SJSA1 (cell line): ENCODE measurements around the gene PARD3B. TPM values are rescaled to one million over a fixed set of nuclear protein-coding genes. Genes with fewer than 3 reads are reported as not detected.

Experiments
- DNase-seq, 2 experiments: peaks; one replicate each; pipeline ENCODE4 v3.0.0-alpha.2; 2015 to 2020; ENCODE audit warnings: low spot score in 2 of 2, low read depth in 1 of 2
- H3K27ac ChIP-seq: fragments of 250-450 bp; sonication (Bioruptor Pico); 2 replicates; pipeline ENCODE4 v1.5.1; 2020; ENCODE audit warnings: mild to moderate bottlenecking, moderate library complexity
- H3K27me3 ChIP-seq: fragments of 250-450 bp; sonication (Bioruptor Pico); replicated peaks from 2 replicates; pipeline ENCODE4 v1.5.1; 2020; ENCODE audit warnings: mild to moderate bottlenecking, moderate library complexity
- H3K36me3 ChIP-seq: fragments of 250-450 bp; sonication (Bioruptor Pico); 2 replicates; pipeline ENCODE4 v1.5.1; 2020; ENCODE audit warnings: mild to moderate bottlenecking
- H3K4me1 ChIP-seq: fragments of 250-450 bp; sonication (Bioruptor Pico); replicated peaks from 2 replicates; pipeline ENCODE4 v1.6.1; 2021; ENCODE audit warnings: mild to moderate bottlenecking
- H3K4me3 ChIP-seq: fragments of 250-450 bp; sonication (Bioruptor Pico); 2 replicates; pipeline ENCODE4 v1.5.1; 2020; ENCODE audit warnings: mild to moderate bottlenecking
- H3K9me3 ChIP-seq: fragments of 250-450 bp; sonication (Bioruptor Pico); replicated peaks from 2 replicates; pipeline ENCODE4 v1.5.1; 2020; ENCODE audit warnings: mild to moderate bottlenecking
- total RNA-seq: library from RNA; depleted of rRNA; stranded (reverse); fragments of >200 nt; shearing (Covaris generic); gene quantifications from 2 replicates; pipeline ENCODE4 v1.2.3, GENCODE V29; 2014

PARD3B gene
- total RNA-seq, 1 experiment from 2014 or later, result 10.6 TPM

DNA sequence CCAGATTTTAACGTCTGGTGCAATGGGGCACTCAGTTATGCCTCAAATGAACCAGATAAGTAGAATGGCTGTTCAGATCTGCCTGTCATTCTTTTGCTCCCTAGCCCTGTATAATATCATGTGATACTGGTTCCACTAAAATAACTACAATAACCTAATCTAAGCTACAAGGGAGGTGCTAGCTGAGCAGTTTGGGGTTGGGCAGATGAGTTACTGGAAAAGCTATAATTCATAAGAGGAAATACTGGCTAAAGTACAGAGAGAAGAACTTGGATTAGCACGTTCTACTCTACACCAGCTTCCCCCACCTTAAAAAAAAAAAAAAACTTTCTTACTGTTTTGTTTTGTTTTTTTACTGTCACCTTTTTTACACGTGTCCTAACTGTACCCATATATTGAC, 953.7 kb downstream of the PARD3B start:
- no peaks in the 10 kb centered on the region for H3K9me3 ChIP-seq
- no peak overlapping the region for H3K27ac ChIP-seq
- H3K27me3 ChIP-seq, result no peaks in the 10 kb centered on the region
- H3K4me1 ChIP-seq, result no peaks in the 10 kb centered on the region
- no peaks in the 10 kb centered on the region for H3K36me3 ChIP-seq
- DNase-seq, result no peak
- H3K4me3 ChIP-seq, result no peak overlapping the region

DNA sequence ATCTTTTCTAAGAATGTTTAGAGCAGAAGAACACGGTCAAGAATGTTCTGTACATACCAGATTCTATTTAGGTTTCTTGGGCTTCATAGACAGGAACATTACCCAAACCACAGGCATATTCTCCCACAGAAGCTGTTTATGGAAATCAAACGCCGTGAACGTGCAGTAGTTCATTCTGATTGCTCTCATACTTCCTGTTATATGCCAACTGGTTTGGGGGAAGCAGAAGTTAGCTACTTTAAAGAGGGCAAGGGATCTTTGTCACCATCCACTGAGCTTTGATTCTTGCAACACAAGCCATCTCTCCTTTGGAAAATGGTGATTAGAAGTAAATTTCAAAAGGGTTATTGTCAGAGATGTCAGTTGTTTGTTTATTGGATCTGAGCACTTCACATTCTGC, 954.8 kb downstream of the PARD3B start:
- Histone ChIP-seq H3K36me3 (no peaks in the 10 kb centered on the region), H3K4me1 (no peaks in the 10 kb centered on the region), H3K27me3 (no peaks in the 10 kb centered on the region), H3K27ac (no peak overlapping the region), H3K9me3 (no peaks in the 10 kb centered on the region), H3K4me3 (no peak overlapping the region)
- DNase-seq, result no peak

DNA sequence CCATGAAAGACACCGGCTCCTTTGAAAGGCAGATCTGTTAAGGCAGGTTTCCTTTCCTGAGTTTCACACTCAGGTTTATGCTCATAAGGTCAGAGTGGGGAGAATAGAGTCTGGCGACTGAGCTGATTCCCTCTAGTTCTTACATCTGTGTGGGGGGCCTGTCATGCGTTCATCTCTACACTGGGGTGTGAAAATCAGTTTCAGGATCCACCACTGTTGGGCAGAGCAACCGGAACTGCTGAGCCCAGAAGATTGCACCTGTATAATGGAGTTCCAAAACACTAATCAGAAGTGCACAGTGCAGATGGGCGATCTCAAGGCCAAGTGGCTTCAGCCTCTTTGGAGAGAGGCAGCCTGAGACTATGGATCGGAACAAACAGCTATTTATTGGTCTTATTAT, 955.7 kb downstream of the PARD3B start:
- no peak for DNase-seq
- H3K4me1 ChIP-seq, result no peaks in the 10 kb centered on the region
- no peaks in the 10 kb centered on the region for H3K9me3 ChIP-seq
- H3K4me3 ChIP-seq, result no peak overlapping the region
- H3K27ac ChIP-seq, result no peak overlapping the region
- H3K27me3 ChIP-seq, result no peaks in the 10 kb centered on the region
- H3K36me3 ChIP-seq, result no peaks in the 10 kb centered on the region

DNA sequence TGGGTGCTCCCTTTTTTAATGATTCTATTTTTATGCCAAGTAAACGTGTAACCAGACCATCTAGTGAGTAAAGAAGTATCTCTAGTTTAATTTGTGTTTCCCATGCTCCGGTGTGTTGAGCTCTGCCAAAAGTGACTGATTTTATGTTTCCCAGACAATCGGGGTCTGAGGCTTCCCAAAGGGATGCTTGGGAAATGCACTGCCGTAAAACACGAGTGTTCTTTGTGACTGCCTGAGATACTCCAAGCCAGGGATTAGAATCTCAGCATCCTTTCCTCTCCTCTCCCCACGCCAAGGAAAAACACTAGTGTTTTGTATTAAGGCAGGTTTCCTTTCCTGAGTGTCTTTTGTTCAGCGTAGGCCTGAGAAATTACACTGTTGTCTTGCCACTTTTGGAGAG, 956.6 kb downstream of the PARD3B start:
- Histone ChIP-seq H3K9me3 (no peaks in the 10 kb centered on the region), H3K27ac (no peak overlapping the region), H3K27me3 (no peaks in the 10 kb centered on the region), H3K36me3 (no peaks in the 10 kb centered on the region), H3K4me1 (no peaks in the 10 kb centered on the region), H3K4me3 (no peak overlapping the region)
- no peak for DNase-seq

DNA sequence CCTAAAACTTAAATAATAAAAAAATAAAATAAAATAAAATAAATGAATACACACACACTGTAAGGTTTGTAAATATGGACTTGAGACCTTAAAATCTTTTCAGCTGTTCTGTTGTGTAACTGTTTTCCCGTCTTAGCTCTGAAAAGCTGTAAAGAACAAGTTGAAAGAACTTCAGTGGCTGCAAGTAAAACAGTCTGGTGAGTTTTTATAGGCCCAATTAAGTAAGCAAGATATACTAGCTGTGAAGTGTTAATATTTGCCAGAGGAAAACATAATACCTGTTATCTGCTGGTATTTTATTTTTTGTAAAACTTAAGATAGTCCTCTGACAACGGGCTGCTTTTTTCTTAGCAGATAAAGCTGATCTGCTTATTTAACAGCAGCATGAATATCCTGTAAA, 960.1 kb downstream of the PARD3B start:
- Histone ChIP-seq H3K9me3 (no peaks in the 10 kb centered on the region), H3K27me3 (no peaks in the 10 kb centered on the region), H3K4me1 (no peaks in the 10 kb centered on the region), H3K4me3 (no peak overlapping the region), H3K36me3 (no peaks in the 10 kb centered on the region), H3K27ac (no peak overlapping the region)
- DNase-seq, result no peak

DNA sequence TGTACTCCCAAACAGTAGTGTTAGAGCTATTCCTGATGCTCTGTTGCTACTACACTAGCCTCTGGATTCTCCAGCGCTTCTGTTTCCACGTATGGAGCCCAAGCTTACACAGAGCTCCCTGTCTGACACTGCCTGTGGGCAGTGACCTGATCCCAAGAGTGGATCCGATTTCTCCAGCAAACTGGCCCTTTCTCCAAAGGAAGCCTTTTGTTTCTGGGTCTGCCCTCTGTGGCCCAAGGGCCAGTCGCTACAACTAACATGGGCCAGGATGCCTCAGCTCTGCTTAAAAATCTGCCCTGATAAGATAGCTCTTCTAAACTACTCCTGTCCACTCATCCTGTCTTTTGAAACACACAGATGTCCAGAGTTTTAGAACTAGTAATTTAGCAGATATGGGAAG, 964.4 kb downstream of the PARD3B start:
- Histone ChIP-seq H3K27ac (no peak overlapping the region), H3K4me1 (no peaks in the 10 kb centered on the region), H3K27me3 (no peaks in the 10 kb centered on the region), H3K9me3 (no peaks in the 10 kb centered on the region), H3K36me3 (no peaks in the 10 kb centered on the region), H3K4me3 (no peak overlapping the region)
- DNase-seq, result no peak

DNA sequence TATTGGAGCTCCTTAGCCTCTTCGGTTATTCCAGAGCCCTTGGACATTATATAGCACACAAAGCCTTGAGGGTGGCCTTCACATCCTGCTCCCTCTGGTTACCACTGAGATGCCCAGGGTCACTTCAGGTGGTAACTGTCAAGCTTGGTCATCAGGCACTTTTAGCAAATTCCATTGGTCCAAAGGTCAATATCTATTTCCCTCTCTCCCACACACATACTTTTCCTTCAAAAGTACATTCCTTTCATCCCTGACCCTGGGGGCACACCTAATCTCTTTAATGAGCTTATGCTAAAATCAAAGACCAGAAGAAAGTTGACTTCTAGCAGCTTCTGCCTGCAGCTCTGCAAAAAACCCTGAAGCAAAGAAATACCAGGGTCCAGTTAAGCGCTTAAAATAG, 965.1 kb downstream of the PARD3B start:
- Histone ChIP-seq H3K4me1 (no peaks in the 10 kb centered on the region), H3K4me3 (no peak overlapping the region), H3K36me3 (no peaks in the 10 kb centered on the region), H3K27ac (no peak overlapping the region), H3K27me3 (no peaks in the 10 kb centered on the region), H3K9me3 (no peaks in the 10 kb centered on the region)
- DNase-seq, result no peak

DNA sequence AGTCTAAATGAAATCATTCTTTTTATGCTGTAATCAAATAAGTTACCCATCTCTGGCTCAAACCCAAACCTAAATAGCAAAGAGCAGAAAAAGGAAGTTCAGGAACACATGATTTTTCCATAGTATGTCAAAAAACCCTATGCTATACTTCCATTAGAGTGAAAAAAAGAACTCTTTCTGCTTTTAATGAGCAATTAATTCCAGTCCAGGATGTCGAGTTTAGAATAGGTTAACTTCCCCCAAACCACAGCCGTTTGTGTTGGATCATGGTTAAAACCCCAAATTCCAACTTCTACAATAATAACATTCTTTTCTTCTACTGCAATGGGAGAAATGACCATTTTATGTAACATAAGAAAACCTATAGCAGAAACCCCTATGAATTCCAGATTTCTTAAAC, 965.9 kb downstream of the PARD3B start:
- H3K4me3 ChIP-seq, result no peak overlapping the region
- no peaks in the 10 kb centered on the region for H3K9me3 ChIP-seq
- no peak for DNase-seq
- no peaks in the 10 kb centered on the region for H3K27me3 ChIP-seq
- H3K27ac ChIP-seq, result no peak overlapping the region
- H3K36me3 ChIP-seq, result no peaks in the 10 kb centered on the region
- H3K4me1 ChIP-seq, result no peaks in the 10 kb centered on the region

DNA sequence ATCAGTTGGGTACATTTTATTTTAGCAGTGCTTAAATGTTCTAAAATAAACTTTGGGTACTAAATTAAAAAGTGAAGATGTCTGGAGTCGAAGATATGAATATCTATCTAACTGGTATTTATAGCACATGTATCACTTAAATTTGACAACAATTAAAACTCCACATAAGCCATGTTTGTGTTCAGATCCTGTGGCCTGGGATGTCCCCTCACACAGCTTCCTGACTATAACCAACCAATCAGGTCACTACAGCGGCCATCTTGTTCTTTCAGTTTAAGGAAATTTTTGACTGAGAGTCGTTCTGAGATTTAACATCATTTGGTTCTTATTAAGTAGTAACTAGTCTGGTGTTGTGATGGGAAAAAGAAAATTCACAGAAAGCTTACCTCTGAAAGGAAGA, 966.4 kb downstream of the PARD3B start:
- H3K27ac ChIP-seq, result no peak overlapping the region

DNA sequence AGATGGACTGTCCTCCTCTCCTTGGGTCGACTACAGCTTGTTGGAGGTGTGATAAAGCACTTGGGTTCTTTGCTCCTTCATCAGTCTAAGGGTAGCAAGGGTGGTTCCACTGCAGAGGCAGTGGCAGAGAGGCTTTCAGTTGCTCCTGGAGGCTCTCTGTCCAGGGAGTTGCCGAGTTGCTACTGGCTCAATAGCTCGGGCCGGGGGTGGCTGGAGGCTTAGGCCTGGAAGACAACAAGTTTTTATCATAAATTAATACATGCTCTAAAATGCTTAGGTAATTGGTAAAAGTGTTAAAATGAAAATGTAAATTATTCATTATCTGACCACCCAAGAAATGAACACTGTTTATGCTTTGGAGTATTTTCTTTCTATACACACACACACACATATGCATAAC, 975.0 kb downstream of the PARD3B start:
- H3K9me3 ChIP-seq, result no peaks in the 10 kb centered on the region
- no peak overlapping the region for H3K27ac ChIP-seq
- H3K27me3 ChIP-seq, result no peaks in the 10 kb centered on the region
- no peak overlapping the region for H3K4me3 ChIP-seq
- H3K4me1 ChIP-seq, result no peaks in the 10 kb centered on the region
- H3K36me3 ChIP-seq, result no peaks in the 10 kb centered on the region
- no peak for DNase-seq

More for the DNA sequence above, 966.4 kb downstream of the PARD3B start:
- no peaks in the 10 kb centered on the region for H3K9me3 ChIP-seq
- no peak for DNase-seq
- no peaks in the 10 kb centered on the region for H3K36me3 ChIP-seq
- no peaks in the 10 kb centered on the region for H3K27me3 ChIP-seq
- H3K4me3 ChIP-seq, result no peak overlapping the region
- no peaks in the 10 kb centered on the region for H3K4me1 ChIP-seq

DNA sequence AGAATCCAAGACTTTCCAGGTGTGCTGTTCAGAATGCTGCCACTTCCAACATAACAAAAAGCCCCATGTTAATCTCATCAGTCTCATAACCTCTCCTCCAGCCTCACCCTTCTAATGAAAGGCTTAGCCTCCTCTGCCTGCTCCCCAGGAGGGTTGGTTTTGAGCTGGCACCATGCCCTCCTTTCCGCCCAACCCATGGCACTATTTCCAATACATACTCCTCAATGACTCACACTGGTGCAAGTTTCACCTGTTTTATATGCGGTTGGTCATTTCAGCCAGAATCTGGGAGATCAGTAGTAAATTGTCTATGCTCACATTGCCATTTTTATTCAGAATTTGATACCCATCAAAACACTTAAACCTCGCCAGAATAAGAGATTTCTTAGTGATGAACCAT, 979.4 kb downstream of the PARD3B start:
- no peaks in the 10 kb centered on the region for H3K27me3 ChIP-seq
- no peaks in the 10 kb centered on the region for H3K9me3 ChIP-seq
- H3K27ac ChIP-seq, result no peak overlapping the region
- DNase-seq, result no peak
- no peak overlapping the region for H3K4me3 ChIP-seq
- no peaks in the 10 kb centered on the region for H3K4me1 ChIP-seq
- no peaks in the 10 kb centered on the region for H3K36me3 ChIP-seq

DNA sequence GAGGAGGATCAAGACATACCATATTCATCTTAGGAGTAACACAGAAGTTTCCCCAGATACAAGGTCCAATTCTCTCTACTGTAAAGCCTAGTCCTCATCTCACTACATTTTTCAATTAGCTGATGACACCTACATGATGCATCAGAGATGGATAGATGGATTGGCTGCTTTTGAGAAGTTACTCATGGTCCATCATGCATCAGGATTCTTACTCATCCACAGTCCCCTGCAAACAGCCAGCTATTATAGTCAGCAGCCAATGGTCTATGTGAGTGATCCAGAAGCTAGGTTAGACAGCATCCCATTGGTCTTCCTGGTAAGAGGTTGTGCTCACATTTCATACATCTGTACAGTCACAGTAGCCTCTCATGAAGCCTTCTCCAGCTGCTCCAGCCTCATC, 982.5 kb downstream of the PARD3B start:
- Histone ChIP-seq H3K27ac (no peak overlapping the region), H3K4me1 (no peaks in the 10 kb centered on the region), H3K27me3 (no peaks in the 10 kb centered on the region), H3K9me3 (no peaks in the 10 kb centered on the region), H3K4me3 (no peak overlapping the region), H3K36me3 (no peaks in the 10 kb centered on the region)
- no peak for DNase-seq

DNA sequence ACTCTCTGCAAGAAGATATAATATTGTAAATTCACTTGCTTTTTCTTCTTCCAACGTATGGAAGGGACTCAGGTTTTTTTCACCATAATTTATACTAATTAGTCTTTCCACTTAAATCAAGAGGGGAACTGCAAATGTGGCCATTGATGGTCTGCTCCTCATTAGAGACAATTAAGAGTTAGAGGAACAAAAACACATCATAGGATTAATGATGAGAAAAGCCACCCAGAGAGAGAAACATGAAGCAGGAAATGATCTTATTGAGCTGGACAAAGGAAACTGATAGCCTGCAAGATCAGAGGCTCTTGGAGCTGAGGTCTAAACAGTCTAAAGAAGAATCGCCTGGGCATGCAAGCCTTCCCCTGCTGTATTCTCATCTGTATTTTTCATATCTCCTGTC, 985.8 kb downstream of the PARD3B start:
- Histone ChIP-seq H3K27ac (no peak overlapping the region), H3K27me3 (no peaks in the 10 kb centered on the region), H3K4me3 (no peak overlapping the region), H3K4me1 (no peaks in the 10 kb centered on the region), H3K9me3 (no peaks in the 10 kb centered on the region), H3K36me3 (no peaks in the 10 kb centered on the region)
- no peak for DNase-seq

DNA sequence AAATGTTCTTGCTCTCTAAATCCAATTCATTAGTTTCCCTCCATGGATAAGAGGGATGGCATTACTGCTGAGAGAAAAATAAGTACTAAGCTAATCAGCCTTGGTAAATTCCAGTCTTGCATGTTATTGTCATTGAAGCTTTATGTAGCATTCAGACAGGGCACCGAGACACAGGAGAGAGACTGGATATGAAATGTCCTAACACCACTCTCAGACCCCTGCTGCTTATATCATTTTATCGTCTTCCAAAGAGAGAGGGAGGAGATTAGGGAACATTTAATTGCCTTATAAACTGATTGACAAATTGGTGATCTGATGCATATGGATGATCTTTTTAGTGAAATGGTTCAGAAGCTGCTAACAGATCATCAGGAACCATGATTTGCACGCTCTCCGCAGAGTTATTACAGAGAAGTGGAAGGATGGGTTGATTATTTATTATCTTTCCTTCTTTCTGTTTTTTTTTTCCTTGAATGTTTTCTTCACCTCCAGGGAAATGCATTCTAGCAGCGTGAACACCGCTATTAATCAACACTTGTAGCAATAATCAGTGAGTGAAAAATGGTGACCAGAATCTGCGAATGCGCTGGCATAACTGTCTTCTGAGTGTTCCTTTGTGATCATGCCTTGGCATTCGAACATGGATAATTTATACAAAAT, 986.3 kb downstream of the PARD3B start:
- Histone ChIP-seq H3K9me3 (no peaks in the 10 kb centered on the region), H3K27ac (no peak overlapping the region), H3K27me3 (no peaks in the 10 kb centered on the region), H3K4me1 (no peaks in the 10 kb centered on the region), H3K4me3 (no peak overlapping the region), H3K36me3 (no peaks in the 10 kb centered on the region)
- no peak for DNase-seq

DNA sequence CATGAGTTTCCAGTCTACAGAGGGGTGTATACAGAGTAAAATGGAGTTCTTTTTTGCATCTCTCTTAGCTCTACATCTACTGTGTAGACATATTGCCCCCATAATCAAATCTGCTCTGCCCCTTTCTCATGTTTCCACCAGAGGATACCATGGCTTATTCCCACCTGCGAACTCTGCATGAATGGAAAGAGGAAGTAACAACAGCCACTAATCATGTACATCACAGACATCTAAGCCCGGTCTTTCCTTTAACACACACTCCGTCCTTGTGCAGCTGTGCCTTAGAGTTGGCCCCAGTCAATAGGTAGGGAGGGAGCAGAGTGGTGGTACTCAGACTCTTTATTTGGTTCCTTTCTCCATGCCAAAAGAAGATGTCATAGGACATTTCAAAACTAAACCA, 989.7 kb downstream of the PARD3B start:
- Histone ChIP-seq H3K4me3 (no peak overlapping the region), H3K27ac (no peak overlapping the region), H3K4me1 (no peaks in the 10 kb centered on the region), H3K27me3 (no peaks in the 10 kb centered on the region), H3K36me3 (no peaks in the 10 kb centered on the region), H3K9me3 (no peaks in the 10 kb centered on the region)
- no peak for DNase-seq
